HG03025 (cell line): ENCODE data around the gene NOM1.

Experiments used
- ATAC-seq: cut with Tn5 transposase; IDR thresholded peaks from one replicate; pipeline ENCODE4 v1.9.1; 2021; ENCODE audit warnings: mild to moderate bottlenecking, moderate library complexity; ENCODE audit not compliant: unreplicated experiment, low FRiP score

The NOM1 gene

GRCh38 chr7:156979007-156979606, 29.6 kb downstream of the NOM1 start:
- ATAC-seq, result no peak

GRCh38 chr7:156979711-156980110, 30.2 kb downstream of the NOM1 start:
- ATAC-seq, result no peak

- ATAC-seq, result no peak
Observed at GRCh38 chr7:156984174-156984891, 34.8 kb downstream of the NOM1 start.

- no peak for ATAC-seq
Observed at GRCh38 chr7:156985101-156985992, 35.8 kb downstream of the NOM1 start.

GRCh38 chr7:156986378-156986777, 36.9 kb downstream of the NOM1 start:
- no peak for ATAC-seq

GRCh38 chr7:156988343-156989185, 39.1 kb downstream of the NOM1 start:
- ATAC-seq, result no peak

- ATAC-seq, result no peak
Observed at GRCh38 chr7:156989766-156990535, 40.4 kb downstream of the NOM1 start.

- no peak for ATAC-seq
Observed at GRCh38 chr7:156993021-156993924, 43.8 kb downstream of the NOM1 start.

- no peak for ATAC-seq
Observed at GRCh38 chr7:156993925-156994235, 44.4 kb downstream of the NOM1 start.

GRCh38 chr7:156994417-156994816, 44.9 kb downstream of the NOM1 start:
- ATAC-seq, result no peak

- ATAC-seq, result no peak
Observed at GRCh38 chr7:156998988-156999957, 49.8 kb downstream of the NOM1 start.

GRCh38 chr7:156999958-157000726, 50.6 kb downstream of the NOM1 start:
- no peak for ATAC-seq

- no peak for ATAC-seq
Observed at GRCh38 chr7:157000741-157001653, 51.5 kb downstream of the NOM1 start.

- ATAC-seq, result no peak
Observed at GRCh38 chr7:157001920-157002818, 52.7 kb downstream of the NOM1 start.

GRCh38 chr7:157002819-157003421, 53.4 kb downstream of the NOM1 start:
- ATAC-seq, result no peak
